Stomach (tissue), 4 donors: ENCODE measurements around the gene DLGAP1.

Experiments used
- EP300 ChIP-seq: sonication (generic); formaldehyde crosslinking; IDR thresholded peaks from one replicate; pipeline ENCODE4 v1.6.1; 2017; ENCODE audit warnings: antibody characterized with exemption
- POLR2A ChIP-seq, 4 donors: fragments of 450-650 bp; IDR thresholded peaks; one replicate each; pipeline ENCODE4 v1.6.1; 2016; ENCODE audit warnings: antibody characterized with exemption in 4 of 4, control low read depth in 2 of 4, mild to moderate bottlenecking in 1 of 4, moderate library complexity in 1 of 4
- POLR2AphosphoS5 ChIP-seq, 3 donors: sonication (generic); formaldehyde crosslinking; IDR thresholded peaks; one replicate each; pipeline ENCODE4 v1.6.1; 2016; ENCODE audit warnings: antibody characterized with exemption in 3 of 3
- TF ChIP-seq, protein P1 (sequence below), 7 experiments: fragments of 450-650 bp in 4 of 7; fragments of 200-600 bp in 3 of 7; sonication (generic) in 3 of 7; IDR thresholded peaks; one replicate each; pipeline ENCODE4 v1.5.1; 2016 to 2019; ENCODE audit warnings: antibody characterized with exemption in 7 of 7, control low read depth in 2 of 7, mild to moderate bottlenecking in 1 of 7

DNA sequence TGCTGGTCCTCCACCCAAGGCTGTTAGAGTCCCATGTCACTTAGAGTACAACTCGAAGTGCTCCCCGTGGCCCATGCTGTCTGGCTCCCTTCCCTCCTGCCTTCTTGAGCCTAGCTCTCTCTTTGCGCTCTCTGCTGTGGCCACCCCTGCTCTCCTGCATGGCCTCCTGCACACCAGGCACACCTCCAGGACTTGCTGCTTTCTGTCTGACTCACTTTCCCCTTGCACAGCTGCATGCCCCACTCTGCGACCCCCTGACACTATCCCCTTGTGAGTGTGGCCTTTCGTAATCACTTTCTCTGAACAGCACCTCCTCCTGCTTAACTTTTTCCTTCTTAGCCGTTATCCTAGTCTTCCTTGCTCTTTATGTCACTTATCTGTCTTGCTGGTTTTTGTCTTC lies 661.6 kb downstream of the DLGAP1 start:
- TF ChIP-seq, protein P1, sequence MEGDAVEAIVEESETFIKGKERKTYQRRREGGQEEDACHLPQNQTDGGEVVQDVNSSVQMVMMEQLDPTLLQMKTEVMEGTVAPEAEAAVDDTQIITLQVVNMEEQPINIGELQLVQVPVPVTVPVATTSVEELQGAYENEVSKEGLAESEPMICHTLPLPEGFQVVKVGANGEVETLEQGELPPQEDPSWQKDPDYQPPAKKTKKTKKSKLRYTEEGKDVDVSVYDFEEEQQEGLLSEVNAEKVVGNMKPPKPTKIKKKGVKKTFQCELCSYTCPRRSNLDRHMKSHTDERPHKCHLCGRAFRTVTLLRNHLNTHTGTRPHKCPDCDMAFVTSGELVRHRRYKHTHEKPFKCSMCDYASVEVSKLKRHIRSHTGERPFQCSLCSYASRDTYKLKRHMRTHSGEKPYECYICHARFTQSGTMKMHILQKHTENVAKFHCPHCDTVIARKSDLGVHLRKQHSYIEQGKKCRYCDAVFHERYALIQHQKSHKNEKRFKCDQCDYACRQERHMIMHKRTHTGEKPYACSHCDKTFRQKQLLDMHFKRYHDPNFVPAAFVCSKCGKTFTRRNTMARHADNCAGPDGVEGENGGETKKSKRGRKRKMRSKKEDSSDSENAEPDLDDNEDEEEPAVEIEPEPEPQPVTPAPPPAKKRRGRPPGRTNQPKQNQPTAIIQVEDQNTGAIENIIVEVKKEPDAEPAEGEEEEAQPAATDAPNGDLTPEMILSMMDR (IDR thresholded peaks at IDR 0.05), result no peak
- no peak for TF ChIP-seq POLR2A (IDR thresholded peaks at IDR 0.05)
- no peak for TF ChIP-seq EP300
- TF ChIP-seq POLR2AphosphoS5 (IDR thresholded peaks at IDR 0.05), result no peak
